Activated CD4-positive, alpha-beta T cell treated with anti-CD3 and anti-CD28 coated beads, Interleukin-2, Interleukin-6, amounts not matched to agents 100 ng/mL and 50 ng/mL, durations not matched to agents 16 hours and 8 hours (primary cell): ENCODE measurements around the gene ACOX3.
"Not testable (repeated sequence)": the region's sequence is repeated elsewhere in the genome, so short reads cannot be mapped to it uniquely, and the experiment has no call there.

Source experiments
- DNase-seq: peaks from one replicate; pipeline ENCODE4 v3.0.0-alpha.2; 2020

Gene ACOX3

DNA sequence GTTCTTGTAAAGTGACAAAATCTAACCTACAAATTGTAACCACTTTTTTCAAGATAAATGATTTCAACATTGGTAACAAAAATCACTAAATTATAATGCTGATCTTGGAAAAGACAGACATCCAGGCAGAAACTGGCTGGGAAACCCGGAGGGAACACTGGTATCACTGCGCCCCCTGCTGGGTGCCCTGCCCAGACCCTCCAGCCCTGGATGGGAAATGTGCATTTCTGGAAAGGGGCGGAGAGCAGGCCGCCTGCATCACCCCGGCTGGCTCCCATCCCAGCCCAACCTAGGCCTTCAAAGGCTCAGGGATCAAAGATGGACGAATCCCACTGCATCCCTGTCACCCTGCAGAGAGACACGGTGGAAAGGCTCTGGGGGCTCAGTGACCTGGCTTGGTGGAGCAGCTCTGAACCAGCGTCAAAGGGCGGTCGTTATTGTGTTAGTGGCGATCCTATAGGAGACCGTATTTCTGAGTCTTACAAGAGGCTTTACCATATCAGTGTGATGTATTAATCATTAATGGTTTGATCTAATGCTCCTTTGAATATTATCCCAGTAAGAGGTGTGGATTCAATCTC lies 37.3 kb downstream of the ACOX3 start:
- peak; percentile 63 for DNase-seq

DNA sequence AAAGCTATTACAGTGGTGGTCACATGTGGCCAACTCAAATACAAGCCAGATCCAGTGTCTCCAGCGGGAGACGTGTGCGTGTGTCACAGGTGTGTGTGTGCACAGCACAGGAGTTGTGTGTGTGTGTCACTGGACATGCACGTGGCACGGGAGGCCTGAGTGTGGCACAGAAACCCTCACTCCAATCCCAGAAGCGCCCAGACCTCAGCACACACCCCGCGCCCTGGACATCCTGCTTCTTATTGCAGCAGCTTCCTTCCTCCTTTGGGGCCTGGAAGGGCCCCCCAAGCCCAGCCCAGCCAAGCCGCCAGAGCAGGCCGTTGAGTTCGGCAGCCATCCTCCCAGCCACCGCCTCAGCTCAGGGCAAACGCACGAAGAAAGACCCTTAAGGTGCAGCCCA lies 37.9 kb downstream of the ACOX3 start:
- no peak for DNase-seq

DNA sequence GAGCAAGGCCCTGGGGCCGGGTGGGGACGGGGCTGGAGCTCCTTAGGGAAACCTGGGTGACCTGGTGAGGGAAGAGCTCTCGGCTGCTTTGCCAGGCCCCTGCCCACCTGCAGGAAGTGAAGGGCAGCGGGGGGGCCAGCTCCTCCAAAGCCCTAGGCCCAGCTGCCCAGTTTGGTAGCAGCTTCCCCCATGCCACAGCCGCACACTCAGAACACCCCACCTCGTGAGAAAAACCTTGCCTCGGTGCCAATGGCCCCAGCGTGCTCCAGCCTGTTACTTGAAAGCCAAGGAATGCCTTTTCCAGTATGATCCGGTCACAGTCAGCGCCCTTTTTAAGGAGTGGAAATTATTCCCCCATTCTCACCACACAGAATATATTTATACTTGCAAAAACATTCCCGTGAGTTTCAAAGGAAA lies 38.3 kb downstream of the ACOX3 start:
- no peak for DNase-seq

DNA sequence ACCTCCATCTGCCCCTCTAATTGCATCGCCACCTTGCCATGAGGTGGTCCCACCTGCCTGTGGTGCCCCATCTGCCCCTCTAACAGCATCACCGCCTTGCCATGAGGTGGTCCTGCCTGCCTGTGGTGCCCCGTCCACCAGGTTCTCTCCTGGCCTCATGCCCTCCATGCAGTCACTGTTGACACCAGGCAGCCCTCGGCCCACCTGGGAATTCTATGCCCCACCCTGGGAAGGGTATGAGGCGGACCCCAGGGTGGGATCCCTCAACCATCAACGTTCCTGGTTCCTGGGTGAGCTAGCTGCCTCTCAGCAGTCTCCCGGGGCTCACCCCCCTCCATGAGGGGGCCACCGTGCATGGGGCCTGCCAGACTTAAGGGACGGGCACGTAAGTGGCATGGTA lies 38.9 kb downstream of the ACOX3 start:
- no peak for DNase-seq

DNA sequence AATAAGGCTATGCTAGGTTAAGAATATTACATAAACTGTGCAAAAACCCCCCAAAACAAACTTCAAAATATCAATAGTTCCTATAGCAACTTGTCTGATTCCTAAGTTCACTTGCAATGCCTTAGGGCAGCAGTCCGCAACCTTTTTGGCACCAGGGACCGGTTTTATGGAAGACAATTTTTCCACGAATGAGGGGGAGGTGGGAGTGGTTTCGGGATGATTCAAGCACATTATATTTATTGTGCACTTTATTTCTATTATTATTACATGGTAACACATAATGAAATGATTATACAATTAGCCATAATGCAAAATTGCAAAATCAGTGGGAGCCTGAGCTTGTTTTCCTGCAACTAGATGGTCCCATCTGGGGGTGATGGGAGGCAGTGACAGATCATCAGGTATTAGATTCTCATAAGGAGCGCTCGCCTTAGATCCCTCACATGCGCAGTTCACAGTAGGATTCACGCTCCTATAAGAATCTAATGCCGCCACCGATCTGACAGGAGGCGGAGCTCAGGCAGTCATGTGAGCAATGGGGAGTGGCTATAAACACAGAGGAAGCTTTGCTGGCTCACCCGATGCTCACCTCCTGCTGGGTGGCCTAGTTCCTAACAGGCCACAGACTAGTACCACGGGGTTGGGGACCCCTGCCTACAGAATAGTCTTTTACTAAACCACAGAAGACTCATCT lies 39.7 kb downstream of the ACOX3 start:
- no peak for DNase-seq

DNA sequence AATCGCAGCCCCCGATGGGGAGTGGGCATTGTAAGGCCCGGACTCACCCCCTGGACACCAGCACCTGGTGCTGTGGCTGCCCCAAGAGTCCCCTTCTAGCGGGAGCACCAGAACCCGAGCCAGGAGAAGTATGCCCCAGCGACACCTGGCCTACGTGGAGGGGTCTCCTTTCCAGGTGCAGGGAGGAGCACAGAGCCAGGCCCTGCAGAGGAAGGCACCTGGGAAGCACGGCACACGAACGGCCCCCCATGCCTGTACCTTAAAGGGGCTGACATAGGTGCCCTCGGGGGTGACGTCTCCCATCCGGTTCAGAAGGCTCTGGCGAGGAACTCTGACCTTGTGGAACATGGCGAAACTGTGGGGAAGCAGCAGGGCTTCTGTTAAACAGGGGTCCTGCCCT lies 41.2 kb downstream of the ACOX3 start:
- DNase-seq = no peak

DNA sequence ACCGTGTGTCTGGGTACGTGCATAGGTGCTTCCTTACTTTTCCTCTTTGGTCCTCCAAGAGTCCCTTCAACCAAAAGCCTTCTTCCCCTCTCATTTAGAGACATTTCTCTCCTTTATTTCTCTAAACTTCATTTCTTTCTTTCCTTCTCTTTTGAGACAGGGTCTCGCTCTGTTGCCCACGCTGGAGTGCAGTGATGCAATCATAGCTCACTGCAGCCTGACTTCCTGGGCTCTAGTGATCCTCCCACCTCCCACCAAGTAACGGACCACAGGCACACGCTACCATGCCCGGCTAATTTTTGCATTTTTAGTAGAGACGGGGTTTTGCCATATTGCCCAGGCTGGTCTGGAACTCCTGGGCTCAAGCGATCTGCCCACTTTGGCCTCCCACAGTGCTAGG lies 42.2 kb downstream of the ACOX3 start:
- DNase-seq = no peak

DNA sequence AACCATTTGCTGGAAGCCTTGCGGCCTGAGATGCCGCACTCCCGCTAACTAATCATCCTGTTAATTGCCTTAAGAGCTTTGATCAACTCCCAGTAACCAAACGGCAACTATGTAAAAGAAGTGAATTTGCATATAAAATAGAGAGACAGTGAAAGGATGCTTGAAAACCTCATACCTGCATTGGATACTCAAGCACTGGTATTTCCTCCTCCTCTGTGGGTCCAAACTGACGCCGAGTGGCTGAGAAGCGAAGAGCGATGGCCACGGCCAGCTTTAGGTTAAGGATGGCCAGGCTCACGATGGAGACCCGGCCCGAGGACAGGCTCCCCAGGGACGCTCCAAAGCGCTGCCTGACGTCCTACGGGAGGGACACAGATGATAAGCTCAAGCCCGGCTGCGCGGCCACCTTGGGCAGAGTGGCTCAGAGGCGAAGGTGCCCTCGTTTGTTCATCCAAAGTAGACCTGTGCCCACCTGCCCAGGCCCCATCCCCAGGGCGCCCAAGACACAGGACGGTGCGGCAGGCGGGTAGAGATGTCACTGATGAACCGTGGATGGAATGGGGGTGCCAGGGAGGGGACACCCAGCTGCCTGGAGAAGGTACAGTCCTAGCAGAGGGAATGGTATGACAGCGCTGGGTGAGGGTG lies 43.6 kb downstream of the ACOX3 start:
- no peak for DNase-seq

DNA sequence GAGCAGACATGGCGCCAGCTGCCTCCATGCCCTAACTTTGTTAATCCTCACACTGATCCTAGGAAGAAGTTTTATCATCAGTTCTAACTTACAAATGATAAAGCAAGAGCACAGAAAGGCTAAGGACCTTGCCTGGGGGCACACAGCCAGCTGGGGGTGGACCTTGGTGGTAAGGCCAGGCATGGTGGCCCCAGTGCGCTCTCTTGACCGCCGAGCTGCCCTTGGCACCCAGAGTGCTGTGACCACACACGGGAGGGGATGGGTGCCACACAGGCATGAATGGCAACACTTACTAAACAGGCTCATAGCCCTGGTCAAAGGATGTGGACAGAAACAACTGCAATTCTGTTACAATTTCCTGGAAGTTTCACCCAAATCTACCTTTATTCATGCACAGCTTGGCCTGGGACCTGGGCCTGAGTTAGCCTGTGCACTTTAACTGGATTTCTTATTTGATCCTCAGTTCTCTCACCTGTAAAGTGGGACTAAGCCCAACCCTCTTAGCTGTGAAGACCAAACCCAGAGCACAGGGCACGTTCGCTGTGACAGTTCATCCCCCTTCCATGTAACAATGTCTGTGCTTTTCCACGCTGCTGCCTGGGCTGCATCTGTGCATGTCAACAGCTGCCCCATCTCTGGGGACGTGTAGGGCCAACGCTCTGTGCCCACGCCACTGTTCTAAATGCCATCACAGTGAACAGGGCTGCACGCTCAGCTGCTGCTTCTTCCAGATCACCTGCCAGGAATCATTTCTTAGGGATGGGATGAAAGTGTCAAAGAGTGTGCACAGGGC lies 44.8 kb downstream of the ACOX3 start:
- DNase-seq = no peak

DNA sequence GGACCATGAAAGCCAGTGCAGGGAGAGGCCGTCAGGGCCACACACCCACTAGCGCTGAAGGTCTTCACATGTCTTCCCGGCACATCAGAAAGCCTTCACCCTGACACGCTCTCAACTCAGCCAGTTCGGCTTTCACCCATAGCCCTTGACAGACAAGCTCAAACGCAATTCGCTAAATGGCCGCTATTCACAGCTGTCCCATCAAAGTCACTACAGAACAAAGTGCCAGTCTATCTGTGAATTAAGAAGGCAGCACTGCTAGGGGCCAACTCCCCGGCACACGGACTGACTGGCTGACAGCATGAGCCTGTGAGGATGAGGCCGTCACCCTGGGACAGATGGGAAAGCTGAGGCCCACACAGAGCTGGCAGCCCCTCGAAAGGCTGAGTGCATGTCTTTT lies 45.7 kb downstream of the ACOX3 start:
- no peak for DNase-seq

DNA sequence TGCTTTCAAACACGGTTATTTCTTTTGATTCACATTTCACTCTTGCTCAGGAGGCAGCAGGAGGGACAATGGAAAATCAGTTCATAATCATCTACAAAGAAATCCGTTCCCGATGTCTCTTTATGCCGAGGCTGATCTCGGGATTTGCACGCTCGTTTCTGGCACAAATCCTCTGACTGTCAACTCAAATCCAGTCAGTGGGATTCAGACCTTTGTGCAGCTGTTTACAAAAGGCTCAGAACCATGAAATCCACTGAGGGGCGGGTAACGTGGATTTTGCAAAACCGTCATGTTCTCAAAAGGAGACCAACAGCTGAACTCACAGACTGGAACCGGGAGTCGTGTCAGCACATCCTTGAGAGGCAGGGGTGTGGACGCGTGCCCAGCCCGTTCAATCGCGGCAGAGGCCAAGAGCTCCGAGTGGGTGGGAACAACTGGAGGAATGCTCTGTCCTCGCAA lies 46.4 kb downstream of the ACOX3 start:
- no peak for DNase-seq

DNA sequence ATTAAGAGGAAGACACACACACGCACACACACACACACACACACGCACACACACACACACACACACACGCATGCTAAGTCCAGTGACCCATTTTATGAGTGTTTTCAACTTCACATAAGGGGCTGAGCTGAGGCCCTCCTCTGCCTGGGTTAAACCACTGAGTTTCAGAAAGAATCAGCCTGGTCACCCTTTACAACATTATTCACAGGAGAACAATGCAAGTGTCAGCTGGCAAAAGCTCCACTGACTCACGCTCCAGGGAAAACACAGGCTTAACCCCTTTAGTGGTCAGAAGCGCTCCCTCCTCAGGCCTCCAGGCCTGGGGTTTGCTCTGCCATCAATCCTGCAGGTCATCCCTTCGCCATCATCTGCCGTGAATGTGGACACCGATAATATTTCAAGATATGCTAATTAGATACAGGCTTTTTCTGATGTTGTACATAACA lies 46.9 kb downstream of the ACOX3 start:
- DNase-seq = peak; percentile 27

DNA sequence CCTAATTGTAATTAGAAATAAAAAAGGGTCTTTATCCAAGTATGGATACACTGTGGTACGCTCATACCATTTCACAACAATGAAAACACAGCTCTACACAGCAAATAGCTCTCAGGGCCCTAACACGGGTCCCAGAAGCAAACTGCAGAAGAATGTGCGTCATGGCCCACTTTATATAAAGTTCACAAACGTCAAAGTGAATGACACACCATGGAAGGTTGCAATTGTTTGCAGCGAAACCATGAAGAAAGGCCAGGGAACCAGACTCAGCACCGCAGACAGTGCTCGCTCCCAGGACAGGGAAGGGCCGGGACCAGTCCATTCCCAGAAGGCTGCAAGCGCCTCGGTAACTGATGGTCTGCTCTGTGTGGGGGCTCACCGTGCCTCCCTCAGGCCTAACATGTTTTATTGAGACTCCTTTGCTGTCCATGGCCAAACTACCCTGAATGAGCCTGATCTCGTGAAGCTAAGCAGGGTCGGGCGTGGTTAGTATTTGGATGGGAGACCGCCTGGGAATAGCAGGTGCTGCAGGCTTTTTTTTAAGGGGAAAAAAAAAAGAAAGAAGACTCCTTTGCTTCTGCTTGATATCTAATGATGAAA lies 47.8 kb downstream of the ACOX3 start:
- DNase-seq = no peak

DNA sequence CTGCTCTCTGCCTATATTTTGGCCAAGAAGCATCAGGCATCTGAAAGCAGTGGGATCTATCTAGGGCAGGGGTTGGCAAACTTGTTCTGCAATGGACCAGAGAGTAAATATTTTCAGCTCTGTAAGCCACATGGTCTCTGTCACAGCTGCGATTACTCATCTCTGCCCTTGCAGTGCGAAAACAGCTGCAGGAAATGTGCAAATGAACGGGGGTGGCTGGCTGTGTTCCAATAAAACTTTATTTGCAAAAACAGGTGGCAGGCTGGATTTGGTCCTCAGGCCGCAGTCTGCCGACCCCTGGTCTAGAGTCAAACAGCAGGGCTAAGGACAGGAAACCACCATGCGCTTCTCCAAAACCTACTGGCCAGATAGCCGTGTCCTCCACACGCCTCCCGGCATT lies 48.6 kb downstream of the ACOX3 start:
- DNase-seq = peak; percentile 65

DNA sequence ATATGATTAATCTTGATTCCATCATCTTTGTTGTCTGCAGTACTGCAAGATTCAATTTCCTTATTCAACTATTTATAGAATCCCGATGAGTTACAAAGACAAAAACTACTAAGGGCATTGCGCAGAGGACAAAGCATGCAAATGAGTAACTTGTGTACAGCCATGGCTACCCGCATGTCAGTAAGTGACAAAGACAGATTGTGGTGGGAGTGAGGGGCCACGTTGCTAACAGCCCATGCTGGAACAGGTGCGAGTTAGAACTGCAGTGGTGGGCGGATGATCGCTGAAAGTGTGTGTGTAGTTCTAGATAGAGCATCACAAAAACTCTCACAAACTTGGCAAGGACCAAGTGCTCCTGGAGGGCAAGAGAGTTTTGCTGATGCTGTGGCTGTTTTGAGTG lies 49.5 kb downstream of the ACOX3 start:
- DNase-seq = no peak

DNA sequence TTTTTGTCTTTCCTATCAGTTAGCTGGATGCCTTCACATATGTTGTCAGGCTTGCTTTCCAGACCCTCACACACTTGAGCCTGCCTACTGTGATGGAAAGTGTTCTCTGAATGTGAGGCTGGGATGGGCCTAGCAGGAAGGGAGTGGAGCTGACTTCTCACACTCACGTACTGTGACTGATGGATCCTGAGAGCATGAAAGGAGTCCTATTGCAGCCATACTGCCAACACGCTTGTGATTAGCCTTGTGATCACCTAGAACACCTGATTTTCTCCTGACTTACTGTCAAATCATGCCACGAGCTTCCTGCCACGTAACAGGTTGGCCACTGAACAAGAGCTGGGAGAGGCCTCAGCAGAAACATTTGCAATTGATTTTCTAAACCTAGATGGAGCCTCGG lies 49.9 kb downstream of the ACOX3 start:
- DNase-seq = no peak

DNA sequence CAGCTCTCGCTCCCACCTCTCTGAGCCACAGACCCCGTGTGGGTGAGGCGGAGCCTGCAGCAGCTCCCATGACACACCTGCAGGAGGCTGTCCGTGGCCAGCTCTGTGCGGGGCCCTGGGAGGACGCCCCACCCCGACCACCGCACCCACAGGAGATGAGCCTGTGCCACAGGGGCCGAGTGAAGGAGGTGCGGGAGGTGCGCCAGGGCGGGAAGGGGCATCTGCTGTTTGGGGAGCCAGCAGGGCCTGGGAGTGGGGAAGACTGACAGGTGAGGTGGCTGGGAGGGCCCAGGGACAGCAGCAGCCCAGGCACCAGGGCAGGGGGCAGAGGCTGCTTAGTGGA lies 52.0 kb downstream of the ACOX3 start:
- DNase-seq = no peak

DNA sequence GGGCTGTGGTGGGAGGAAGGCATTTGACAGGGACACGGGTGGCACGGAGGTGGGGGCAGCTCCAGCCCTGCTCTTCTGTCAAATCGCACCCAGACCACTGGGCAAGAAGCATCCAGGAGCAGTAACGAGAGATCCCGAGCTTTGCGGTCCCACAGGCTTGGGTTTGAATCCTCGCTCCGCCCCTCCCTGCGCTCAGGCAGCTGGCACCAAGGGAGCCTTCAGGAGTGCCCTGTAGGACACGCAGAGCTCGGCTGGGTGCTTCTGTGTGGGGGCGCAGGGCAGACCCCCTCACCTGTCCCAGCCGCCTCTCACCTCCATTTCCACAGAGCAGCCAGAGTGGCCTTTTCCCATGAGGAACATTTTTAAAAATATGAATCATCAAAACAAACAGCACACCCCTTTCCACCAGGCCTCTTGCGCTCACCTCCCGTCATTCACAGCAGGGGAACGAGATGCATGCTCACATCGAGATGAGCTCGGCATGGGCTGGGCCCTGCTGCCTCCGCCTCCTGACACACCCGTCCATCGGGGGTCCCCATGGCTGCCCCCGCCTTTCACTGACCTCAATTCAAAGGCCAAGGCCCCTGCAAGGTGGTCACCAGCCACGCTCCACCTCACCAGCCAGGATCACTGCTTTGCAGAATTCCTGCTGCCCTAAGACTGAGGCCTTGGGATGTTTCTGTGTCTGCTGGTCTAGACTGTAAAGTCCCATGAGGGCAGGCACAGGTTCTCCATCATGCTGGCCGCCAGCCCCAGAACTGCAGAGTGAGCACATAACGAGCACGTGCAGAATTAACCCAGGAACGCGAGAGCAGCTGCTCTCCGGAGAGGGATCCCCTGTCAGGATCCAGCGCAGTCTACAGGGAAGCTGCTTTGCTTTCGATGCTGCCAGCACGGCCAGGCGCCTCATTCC lies 52.7 kb downstream of the ACOX3 start:
- no peak for DNase-seq

DNA sequence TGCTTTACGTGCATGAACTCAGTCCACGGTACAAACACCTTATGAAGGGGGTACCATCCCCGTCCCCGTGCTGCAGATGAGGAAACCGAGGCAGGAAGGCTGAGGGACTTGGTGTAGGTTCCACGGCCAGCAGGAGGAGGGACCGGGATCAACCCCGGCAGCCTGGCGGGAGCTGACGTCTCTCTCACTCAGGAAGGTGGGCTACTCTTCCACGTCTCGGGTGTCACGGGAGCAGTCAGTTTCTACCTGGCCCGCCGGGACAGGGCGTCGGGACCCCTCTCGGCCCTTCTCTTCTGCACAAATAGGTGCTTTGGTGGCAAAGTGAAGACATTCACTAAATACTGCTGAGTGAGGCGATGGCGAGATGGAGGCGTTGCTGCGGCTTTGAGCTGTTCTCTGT lies 53.3 kb downstream of the ACOX3 start:
- DNase-seq = no peak

DNA sequence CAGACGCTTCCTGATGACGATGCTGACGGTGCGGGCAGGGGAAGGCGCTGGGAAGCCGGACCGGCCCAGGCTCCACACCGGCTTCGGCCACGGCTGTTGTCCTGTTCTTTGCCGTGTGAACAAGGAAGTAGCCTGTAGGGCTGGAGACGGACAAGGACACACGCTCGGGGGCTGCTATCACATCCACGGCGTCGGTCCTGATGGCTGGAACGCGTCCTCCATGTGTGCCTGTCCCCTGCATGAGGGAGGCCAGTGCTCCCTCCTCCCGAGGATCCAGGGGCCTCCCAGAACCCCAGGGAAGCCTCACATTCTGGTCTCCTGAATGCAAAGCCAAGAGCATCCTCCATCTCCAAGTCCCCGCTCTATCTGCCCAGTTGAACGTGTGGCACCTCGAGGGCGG lies 53.8 kb downstream of the ACOX3 start:
- no peak for DNase-seq

DNA sequence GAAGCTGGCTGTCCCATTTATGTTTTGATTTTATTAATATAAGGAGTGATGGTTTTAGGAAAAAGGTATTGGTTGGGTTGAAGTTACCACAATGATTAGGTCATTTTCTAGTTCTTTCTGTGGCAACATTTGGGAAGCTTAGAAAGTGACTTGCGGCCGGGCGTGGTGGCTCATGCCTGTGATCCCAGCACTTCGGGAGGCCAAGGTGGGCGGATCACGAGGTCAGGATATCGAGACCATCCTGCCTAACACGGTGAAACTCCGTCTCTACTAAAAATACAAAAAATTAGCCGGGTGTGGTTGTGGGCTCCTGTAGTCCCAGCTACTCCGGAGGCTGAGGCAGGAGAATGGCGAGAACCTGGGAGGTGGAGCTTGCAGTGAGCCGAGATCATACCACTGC lies 54.4 kb downstream of the ACOX3 start:
- DNase-seq = not testable (repeated sequence)

DNA sequence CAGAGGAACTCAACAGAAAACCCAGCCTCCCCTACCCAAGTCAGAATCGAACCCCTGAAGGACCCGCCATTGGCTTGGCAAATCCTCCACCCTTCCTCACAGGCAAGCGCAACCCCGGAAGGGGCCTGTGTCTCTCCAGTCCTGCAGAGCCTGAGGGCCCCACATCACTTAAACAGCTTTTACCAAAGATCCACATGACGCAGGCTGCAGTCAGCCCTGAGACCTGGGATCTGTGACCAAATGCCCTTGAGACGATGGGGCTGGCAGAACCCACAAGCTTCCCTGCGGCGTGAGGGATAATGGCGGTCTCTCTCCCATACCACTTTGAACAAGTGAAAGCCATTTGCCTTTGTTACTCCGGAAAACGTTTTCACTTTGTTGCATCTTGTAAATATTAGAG lies 54.9 kb downstream of the ACOX3 start:
- no peak for DNase-seq
